Osteoblast (primary cell): ENCODE measurements around the gene TP53AIP1. TPM values are rescaled to one million over a fixed set of nuclear protein-coding genes. Genes with fewer than 3 reads are reported as not detected.

Source experiments
- DNase-seq: peaks from one replicate; pipeline ENCODE4 v3.0.0; 2011; ENCODE audit warnings: low spot score, mixed read lengths; ENCODE audit not compliant: insufficient read length; ENCODE audit errors: missing footprints
- H2AFZ ChIP-seq: 2 replicates; pipeline ENCODE4 v1.6.0; 2011; ENCODE audit warnings: mild to moderate bottlenecking, low read length
- H3K27ac ChIP-seq: 2 replicates; pipeline ENCODE4 v1.5.1; 2011; ENCODE audit warnings: mild to moderate bottlenecking, low read depth, low read length, moderate library complexity
- H3K27me3 ChIP-seq: 2 replicates; pipeline ENCODE4 v1.6.0; 2012; ENCODE audit warnings: mild to moderate bottlenecking, control low read depth, inconsistent platforms, low read length, moderate library complexity; ENCODE audit not compliant: insufficient read depth
- H3K36me3 ChIP-seq: 2 replicates; pipeline ENCODE4 v1.5.1; 2011; ENCODE audit warnings: mild to moderate bottlenecking, low read length, control low read depth, moderate library complexity; ENCODE audit not compliant: insufficient read depth
- H3K4me1 ChIP-seq: 2 replicates; pipeline ENCODE4 v1.5.1; 2011; ENCODE audit warnings: mild to moderate bottlenecking, low read length, control low read depth, moderate library complexity; ENCODE audit not compliant: insufficient read depth
- H3K4me2 ChIP-seq: 2 replicates; pipeline ENCODE4 v1.6.0; 2011; ENCODE audit warnings: mild to moderate bottlenecking, low read length; ENCODE audit not compliant: insufficient read depth
- H3K4me3 ChIP-seq: fragments of 200-600 bp; sonication (generic); 3 replicates; pipeline ENCODE4 v1.5.1; 2012; ENCODE audit warnings: mild to moderate bottlenecking, low read length, inconsistent platforms; ENCODE audit not compliant: insufficient read depth
- H3K79me2 ChIP-seq: 2 replicates; pipeline ENCODE4 v1.6.0; 2012; ENCODE audit warnings: mild to moderate bottlenecking, low read length, control low read depth, inconsistent platforms; ENCODE audit not compliant: insufficient read depth
- H3K9me3 ChIP-seq: 2 replicates; pipeline ENCODE4 v1.5.1; 2011; ENCODE audit warnings: low read depth, low read length, control low read depth
- H4K20me1 ChIP-seq: 2 replicates; pipeline ENCODE4 v1.6.0; 2012; ENCODE audit warnings: mild to moderate bottlenecking, low read length, control low read depth; ENCODE audit not compliant: insufficient read depth
- total RNA-seq: library from RNA; depleted of rRNA; stranded (reverse); fragments of >200 nt; gene quantifications from 2 replicates; pipeline ENCODE4 v1.2.3, GENCODE V29; 2012
- TF ChIP-seq, protein P1 (sequence below): IDR thresholded peaks from 2 replicates; pipeline ENCODE4 v1.5.1; 2011; ENCODE audit warnings: mild to moderate bottlenecking, low read depth, low read length, moderate library complexity; ENCODE audit errors: extremely low read depth

TP53AIP1 gene
- total RNA-seq, 1 donor = under 0.01 TPM

DNA sequence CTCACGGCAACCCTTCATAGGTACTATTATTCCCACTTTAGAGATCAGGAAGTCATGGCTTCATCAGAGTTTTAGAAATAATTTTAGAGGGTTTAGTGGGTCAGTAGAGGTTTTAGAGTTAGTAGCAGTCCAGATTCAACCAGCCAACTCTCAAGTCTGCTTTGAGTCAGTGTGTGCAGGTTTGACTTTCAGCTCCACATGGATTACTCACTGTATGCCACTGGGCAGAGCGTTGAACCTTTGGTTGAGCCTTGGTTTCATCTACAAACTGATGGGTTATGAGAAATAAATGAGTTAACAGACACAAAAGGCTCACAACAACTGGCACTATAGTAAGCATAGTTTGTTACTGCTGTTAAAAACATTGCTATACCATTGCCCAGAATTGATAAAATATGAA is 19.0 kb upstream of the TP53AIP1 start:
- H3K4me3 ChIP-seq = no peak overlapping the region
- H4K20me1 ChIP-seq = peaks cover 1% of the 10 kb centered on the region
- H3K4me2 ChIP-seq = no peak overlapping the region
- H3K27ac ChIP-seq = no peak overlapping the region
- H3K79me2 ChIP-seq = no peaks in the 10 kb centered on the region
- H3K36me3 ChIP-seq = no peaks in the 10 kb centered on the region
- TF ChIP-seq, protein P1, sequence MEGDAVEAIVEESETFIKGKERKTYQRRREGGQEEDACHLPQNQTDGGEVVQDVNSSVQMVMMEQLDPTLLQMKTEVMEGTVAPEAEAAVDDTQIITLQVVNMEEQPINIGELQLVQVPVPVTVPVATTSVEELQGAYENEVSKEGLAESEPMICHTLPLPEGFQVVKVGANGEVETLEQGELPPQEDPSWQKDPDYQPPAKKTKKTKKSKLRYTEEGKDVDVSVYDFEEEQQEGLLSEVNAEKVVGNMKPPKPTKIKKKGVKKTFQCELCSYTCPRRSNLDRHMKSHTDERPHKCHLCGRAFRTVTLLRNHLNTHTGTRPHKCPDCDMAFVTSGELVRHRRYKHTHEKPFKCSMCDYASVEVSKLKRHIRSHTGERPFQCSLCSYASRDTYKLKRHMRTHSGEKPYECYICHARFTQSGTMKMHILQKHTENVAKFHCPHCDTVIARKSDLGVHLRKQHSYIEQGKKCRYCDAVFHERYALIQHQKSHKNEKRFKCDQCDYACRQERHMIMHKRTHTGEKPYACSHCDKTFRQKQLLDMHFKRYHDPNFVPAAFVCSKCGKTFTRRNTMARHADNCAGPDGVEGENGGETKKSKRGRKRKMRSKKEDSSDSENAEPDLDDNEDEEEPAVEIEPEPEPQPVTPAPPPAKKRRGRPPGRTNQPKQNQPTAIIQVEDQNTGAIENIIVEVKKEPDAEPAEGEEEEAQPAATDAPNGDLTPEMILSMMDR = no peak
- H3K27me3 ChIP-seq = no peaks in the 10 kb centered on the region
- H2AFZ ChIP-seq = no peak overlapping the region
- DNase-seq = no peak
- no peaks in the 10 kb centered on the region for H3K4me1 ChIP-seq
- no peaks in the 10 kb centered on the region for H3K9me3 ChIP-seq

DNA sequence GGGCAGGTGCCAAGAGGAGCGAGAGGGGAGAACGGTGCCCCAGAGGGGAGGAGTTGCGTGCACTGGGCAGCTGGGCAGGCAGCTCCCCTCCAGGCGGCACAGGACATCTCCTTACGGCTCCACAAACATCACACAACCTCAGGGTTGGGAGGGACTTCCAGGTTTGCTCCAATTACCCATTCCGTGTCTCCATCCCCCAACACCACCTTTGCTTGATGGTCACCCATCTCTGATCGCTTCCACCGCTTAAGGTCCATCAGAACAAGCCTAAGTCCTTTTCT is 14.5 kb upstream of the TP53AIP1 start:
- H3K27me3 ChIP-seq = peaks cover 3% of the 10 kb centered on the region
- no peak for DNase-seq
- H2AFZ ChIP-seq = no peak overlapping the region
- peaks cover 2% of the 10 kb centered on the region for H4K20me1 ChIP-seq
- TF ChIP-seq, protein P1 = no peak
- H3K9me3 ChIP-seq = no peaks in the 10 kb centered on the region
- H3K79me2 ChIP-seq = no peaks in the 10 kb centered on the region
- H3K4me3 ChIP-seq = no peak overlapping the region
- H3K36me3 ChIP-seq = no peaks in the 10 kb centered on the region
- no peak overlapping the region for H3K4me2 ChIP-seq
- no peaks in the 10 kb centered on the region for H3K4me1 ChIP-seq
- H3K27ac ChIP-seq = no peak overlapping the region

DNA sequence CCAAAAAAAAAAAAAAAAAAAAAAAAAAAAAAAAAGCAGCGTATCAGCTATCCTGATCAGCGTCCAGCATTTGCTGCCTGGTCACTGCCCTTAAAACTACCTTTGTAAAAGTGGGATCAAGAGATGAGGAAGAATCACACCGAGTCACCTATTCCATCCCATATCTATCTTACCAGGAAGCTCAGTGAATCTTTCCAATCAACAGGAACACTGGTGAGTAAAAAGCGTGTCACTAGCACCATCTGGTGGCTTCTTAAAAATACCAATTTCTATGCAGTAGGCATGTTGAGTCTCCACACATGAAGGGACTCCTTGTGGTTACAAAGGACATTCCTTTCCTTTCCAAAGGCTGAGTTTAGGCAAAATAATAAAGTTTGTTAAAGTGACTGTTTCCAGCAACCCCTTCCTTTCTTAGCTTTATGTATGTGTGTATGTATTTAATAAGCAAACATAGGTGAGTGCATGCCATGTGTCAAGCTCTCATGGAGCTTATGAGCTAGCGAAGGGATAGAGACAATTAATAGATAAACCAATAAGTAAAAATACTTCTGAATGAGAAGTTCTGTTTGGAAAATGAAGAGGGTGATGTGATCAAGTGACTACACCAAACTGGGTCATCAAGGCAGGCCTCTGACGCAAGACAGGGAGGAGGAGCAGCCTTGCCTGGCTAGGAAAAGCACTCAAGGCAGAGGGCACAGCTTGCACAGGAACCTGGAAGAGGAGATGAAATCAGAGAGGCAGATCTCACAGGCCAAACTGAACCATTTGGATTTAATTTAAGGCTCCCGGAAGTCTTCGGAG is 13.9 kb upstream of the TP53AIP1 start:
- peak; percentile 95 for DNase-seq
- Histone ChIP-seq H3K27ac (no peak overlapping the region), H3K36me3 (no peaks in the 10 kb centered on the region), H3K9me3 (no peaks in the 10 kb centered on the region), H3K4me1 (no peaks in the 10 kb centered on the region), H4K20me1 (peaks cover 2% of the 10 kb centered on the region), H3K4me2 (no peak overlapping the region), H2AFZ (no peak overlapping the region), H3K4me3 (no peak overlapping the region), H3K79me2 (no peaks in the 10 kb centered on the region), H3K27me3 (peaks cover 3% of the 10 kb centered on the region)
- TF ChIP-seq, protein P1 = peak; percentile 69

DNA sequence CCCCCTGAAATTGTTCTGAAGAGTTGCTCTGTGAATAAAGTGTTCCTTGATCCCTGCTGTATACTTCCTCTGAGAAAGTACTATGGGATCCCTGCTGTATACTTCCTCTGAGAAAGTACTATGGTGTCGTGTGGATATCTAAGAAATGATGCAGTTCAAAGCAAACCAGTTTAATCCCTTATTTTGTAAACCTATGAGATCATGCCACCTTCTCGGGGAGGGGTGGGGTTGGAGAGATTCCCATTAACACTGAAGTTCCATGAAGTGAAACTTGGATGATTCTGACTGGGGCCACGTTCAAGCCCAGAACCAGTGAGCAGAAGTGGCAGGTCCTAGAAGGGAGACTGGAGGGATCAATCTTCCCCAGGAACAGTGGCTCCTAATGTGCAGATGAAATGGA is 13.0 kb upstream of the TP53AIP1 start:
- DNase-seq = no peak
- Histone ChIP-seq H3K4me3 (no peak overlapping the region), H3K9me3 (no peaks in the 10 kb centered on the region), H3K27ac (no peak overlapping the region), H2AFZ (no peak overlapping the region), H4K20me1 (peaks cover 2% of the 10 kb centered on the region), H3K4me2 (no peak overlapping the region), H3K79me2 (no peaks in the 10 kb centered on the region), H3K36me3 (no peaks in the 10 kb centered on the region), H3K4me1 (no peaks in the 10 kb centered on the region), H3K27me3 (peaks cover 3% of the 10 kb centered on the region)
- TF ChIP-seq, protein P1 = no peak
